Mucosa of stomach (tissue), 1 donor: Measurements from ENCODE around the gene FMO1.

Source experiments
- H3K27me3 ChIP-seq: one replicate; pipeline ENCODE4 v1.7.0; 2013; ENCODE audit warnings: mild to moderate bottlenecking, low read length; ENCODE audit not compliant: control insufficient read depth, insufficient read depth
- H3K36me3 ChIP-seq: one replicate; pipeline ENCODE4 v1.7.0; 2013; ENCODE audit warnings: low read length; ENCODE audit not compliant: control insufficient read depth, insufficient read depth
- H3K4me1 ChIP-seq: one replicate; pipeline ENCODE4 v1.7.0; 2013; ENCODE audit warnings: mild to moderate bottlenecking, low read length; ENCODE audit not compliant: control insufficient read depth, insufficient read depth
- H3K4me3 ChIP-seq: one replicate; pipeline ENCODE4 v1.7.0; 2013; ENCODE audit warnings: low read length
- H3K9ac ChIP-seq: one replicate; pipeline ENCODE4 v1.7.0; 2013; ENCODE audit warnings: mild to moderate bottlenecking, low read length, moderate library complexity
- H3K9me3 ChIP-seq: one replicate; pipeline ENCODE4 v1.7.0; 2013; ENCODE audit warnings: mild to moderate bottlenecking, low read length, moderate library complexity; ENCODE audit not compliant: control insufficient read depth
- donor health status: Pancreatic carcinoma.

Gene FMO1

DNA sequence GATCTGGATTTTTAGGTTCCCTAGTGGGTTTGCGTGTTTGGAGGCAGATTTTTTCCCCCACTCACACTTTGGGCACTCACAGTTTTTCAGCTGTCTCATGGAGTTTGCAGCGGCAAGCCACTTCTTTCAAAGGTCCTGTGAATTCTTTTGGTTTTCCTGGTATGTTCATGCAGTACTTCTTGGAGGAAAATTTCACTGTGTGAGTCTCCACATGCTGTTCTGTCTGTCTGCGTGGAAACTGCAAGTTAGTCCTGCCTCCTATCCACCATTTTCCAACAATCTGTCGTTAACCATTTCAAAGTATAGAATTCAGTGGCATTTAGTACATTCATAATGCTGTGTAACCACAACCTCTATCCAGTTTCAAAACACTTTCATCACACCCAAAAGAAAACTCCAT lies 793 bp upstream of the FMO1 start:
- Histone ChIP-seq H3K4me3 (no peak overlapping the region), H3K9me3 (no peaks in the 10 kb centered on the region), H3K9ac (no peak overlapping the region), H3K27me3 (peaks cover 3% of the 10 kb centered on the region), H3K4me1 (no peaks in the 10 kb centered on the region), H3K36me3 (no peaks in the 10 kb centered on the region)

DNA sequence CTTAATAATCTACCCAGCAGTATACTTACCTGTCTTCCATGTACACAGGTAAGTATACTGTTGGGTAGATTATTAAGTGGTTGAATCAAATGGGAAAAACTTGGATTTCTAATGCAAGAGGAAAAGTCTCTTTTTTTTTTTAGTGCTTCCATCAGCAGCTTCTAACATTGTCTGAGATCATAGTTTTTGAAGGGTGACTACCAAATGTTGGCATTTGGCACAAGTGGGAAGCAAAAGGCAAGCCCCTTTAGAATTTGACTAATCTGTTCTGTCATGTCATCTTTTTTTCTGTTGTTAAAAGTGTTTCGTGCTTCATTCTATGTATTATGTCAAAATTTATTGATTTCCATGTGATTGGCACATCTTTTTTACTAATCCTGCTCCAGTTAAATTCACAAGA lies 547 bp downstream of the FMO1 start:
- peaks cover 3% of the 10 kb centered on the region for H3K27me3 ChIP-seq
- no peak overlapping the region for H3K9ac ChIP-seq
- H3K4me1 ChIP-seq = no peaks in the 10 kb centered on the region
- H3K9me3 ChIP-seq = no peaks in the 10 kb centered on the region
- H3K36me3 ChIP-seq = no peaks in the 10 kb centered on the region
- no peak overlapping the region for H3K4me3 ChIP-seq

DNA sequence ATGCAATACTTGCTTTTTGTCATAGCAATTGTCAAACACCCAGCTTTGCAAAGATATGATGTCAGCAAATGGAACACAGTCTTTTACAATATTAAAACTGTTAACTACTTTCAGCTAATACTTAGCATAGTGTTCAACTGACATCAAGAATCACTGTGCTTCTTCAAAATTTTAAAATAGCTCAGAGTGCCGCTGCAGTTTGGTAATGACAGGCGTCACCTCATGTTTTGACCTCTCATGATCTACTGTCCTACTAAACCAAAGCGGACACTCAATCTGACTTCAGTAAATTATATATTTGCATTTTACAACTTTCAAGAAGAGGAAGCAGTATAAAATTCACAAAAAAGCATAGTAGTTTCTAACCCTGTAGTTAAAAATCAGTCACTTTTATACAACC lies 2.0 kb downstream of the FMO1 start:
- Histone ChIP-seq H3K9me3 (no peaks in the 10 kb centered on the region), H3K27me3 (peaks cover 3% of the 10 kb centered on the region), H3K36me3 (no peaks in the 10 kb centered on the region), H3K9ac (no peak overlapping the region), H3K4me1 (no peaks in the 10 kb centered on the region), H3K4me3 (no peak overlapping the region)

DNA sequence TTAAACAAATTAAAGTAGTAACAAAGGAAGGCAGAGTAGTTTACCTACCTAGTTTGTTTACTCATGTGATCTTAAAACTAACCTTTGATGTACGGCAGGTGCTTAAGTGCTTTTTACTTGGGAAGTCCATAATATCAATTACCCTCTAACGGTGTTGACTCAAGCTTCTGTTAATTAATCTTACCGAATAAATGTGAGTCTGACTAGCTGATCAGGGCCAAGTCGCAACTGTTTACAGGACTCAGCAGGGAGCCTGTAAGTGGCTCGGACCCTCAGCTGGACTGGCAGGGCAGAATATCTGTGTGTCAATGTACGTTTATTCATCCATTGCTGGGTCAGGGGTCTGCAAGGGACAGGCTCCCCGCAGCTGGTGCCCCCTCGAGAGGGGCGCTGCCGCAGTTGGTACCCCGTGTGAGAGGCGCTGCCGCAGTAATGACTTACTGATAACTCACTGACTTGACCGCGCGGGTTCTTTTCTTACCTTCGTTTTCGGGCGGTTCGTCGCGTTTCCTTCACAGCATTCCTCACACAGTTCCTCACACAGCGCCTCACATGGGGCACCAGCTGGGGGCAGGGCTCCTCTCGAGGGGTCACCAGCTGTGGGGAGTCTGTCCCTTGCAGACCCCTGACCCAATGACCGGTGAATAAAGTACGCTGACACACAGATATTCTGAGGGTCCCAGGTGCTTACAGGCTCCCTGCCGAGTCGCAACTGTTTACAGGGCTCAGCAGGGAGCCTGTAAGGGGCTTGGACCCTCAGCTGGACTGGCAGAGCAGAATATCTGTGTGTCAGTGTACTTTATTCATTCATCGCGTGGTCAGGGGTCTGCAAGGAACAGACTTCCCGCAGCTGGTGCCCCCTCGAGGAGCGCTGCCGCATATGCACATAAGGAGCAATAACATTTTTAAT lies 3.0 kb downstream of the FMO1 start:
- peaks cover 3% of the 10 kb centered on the region for H3K27me3 ChIP-seq
- H3K36me3 ChIP-seq = no peaks in the 10 kb centered on the region
- no peaks in the 10 kb centered on the region for H3K4me1 ChIP-seq
- peak overlapping the region; percentile 38 for H3K9ac ChIP-seq
- no peaks in the 10 kb centered on the region for H3K9me3 ChIP-seq
- no peak overlapping the region for H3K4me3 ChIP-seq

DNA sequence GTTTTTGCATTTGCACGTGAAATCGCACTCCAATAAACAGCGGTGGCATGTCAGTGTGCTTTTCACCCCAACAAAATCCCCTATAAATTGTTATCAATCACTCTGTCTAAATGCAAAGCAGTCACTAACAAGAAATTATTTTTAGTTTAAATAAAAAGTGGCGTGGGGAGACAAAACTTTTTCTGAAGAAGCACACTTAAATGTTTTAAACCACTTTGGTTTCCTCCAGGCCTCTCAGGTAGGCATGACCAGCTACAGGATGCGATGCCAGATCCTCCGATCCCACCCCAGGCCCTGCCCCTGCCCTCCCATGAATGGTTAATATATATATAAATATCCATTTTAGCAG lies 3.6 kb downstream of the FMO1 start:
- H3K27me3 ChIP-seq = peaks cover 3% of the 10 kb centered on the region
- no peaks in the 10 kb centered on the region for H3K9me3 ChIP-seq
- H3K4me1 ChIP-seq = no peaks in the 10 kb centered on the region
- no peaks in the 10 kb centered on the region for H3K36me3 ChIP-seq
- H3K9ac ChIP-seq = peak overlapping the region; percentile 38
- no peak overlapping the region for H3K4me3 ChIP-seq

DNA sequence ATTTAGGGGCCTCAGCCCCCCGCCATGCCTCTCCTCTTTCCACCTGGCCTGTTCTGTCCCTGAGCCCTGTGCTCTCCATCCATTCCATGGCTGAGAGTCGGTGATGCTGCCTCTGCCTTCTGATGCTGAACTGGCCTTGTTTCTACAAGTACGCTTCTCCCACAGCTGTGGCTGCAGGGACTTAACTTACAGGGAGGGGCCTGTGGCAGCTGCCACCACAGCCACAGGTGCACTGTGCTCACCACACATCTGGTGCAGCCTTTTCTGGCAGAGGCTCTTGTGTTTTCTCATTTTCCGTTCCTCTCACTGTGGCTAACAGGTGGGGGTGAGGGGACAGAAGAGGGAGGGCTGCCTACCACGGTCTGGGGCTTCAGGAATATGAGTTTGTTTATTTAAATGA lies 4.2 kb downstream of the FMO1 start:
- Histone ChIP-seq H3K27me3 (peaks cover 3% of the 10 kb centered on the region), H3K9ac (no peak overlapping the region), H3K4me3 (no peak overlapping the region), H3K4me1 (peaks cover 4% of the 10 kb centered on the region), H3K36me3 (no peaks in the 10 kb centered on the region), H3K9me3 (no peaks in the 10 kb centered on the region)

DNA sequence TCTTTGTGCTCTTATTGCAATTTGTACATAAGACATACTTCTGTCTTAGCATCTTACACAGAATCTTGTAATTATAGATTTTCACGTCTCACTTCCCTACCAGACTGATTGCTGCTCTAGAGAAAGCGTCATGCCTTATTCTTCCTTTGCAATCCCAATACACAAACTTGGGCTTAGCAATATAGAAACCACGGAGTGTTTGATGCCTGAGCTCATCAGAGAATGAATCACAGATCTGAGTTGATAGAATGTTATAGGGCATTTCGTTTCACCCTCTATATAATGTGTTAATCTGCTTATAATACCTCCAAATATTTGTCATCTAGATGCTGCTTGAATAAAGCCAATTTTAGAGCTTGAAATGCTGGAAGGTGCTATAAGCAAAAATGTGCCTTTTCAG lies 6.6 kb downstream of the FMO1 start:
- Histone ChIP-seq H3K9me3 (no peaks in the 10 kb centered on the region), H3K36me3 (no peaks in the 10 kb centered on the region), H3K27me3 (peaks cover 3% of the 10 kb centered on the region), H3K4me1 (peaks cover 7% of the 10 kb centered on the region), H3K9ac (no peak overlapping the region), H3K4me3 (no peak overlapping the region)

DNA sequence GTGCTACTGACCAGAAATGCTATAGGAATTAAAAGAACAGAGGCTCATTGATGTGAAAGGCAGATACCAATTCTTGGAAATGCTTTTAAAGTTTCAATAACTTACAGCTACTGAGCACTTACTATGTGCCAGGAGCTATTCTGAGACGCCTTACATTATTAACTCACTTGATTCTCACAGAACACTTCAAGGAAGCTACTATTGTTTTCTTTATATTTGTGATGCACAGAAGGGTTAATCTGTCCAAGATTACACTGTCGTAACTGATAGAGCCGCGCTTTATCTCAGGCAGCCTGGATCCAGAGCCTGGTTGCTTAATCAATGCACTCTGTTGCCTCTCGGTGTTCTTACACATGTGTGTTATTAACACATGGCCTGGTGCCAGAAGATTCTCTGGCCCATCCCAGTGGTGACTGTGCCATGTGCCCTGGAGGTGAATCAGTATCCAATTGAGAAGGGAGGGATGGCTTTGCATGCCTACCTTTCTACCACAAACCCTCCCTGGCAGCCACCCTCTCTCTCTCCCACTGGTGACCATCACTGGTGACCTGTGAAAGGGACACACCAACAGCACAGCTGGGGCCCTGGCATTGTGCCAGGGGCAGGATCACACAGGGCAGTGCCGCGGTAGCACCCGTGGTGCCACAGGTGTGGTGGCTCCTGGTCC lies 8.8 kb downstream of the FMO1 start:
- Histone ChIP-seq H3K9me3 (no peaks in the 10 kb centered on the region), H3K27me3 (peaks cover 3% of the 10 kb centered on the region), H3K4me3 (no peak overlapping the region), H3K4me1 (peaks cover 7% of the 10 kb centered on the region), H3K36me3 (no peaks in the 10 kb centered on the region), H3K9ac (no peak overlapping the region)

DNA sequence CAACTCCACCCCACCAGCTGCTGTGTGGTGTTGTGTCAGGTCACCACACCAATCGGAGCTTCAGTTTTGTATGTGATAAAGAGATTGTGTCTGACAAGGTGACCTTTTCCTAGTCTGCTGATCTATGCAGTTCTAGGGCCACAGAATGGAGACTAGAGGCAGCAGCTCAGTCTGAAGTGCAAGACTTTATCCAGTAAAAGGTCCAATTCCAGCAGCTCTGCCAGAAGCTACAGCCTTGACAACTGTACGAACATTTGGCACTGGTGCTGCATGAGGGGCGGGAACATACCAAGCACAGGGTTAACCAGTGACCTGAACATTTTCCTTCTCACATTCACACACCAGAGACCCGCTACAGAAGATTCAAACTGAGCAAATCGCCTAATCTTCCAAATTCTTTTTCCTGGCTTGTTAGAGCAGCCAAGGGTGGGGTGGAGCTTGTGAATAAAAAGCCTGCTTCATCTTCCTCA lies 9.3 kb downstream of the FMO1 start:
- H3K4me3 ChIP-seq = no peak overlapping the region
- no peaks in the 10 kb centered on the region for H3K36me3 ChIP-seq
- H3K27me3 ChIP-seq = no peaks in the 10 kb centered on the region
- no peak overlapping the region for H3K9ac ChIP-seq
- no peaks in the 10 kb centered on the region for H3K9me3 ChIP-seq
- H3K4me1 ChIP-seq = peaks cover 7% of the 10 kb centered on the region

DNA sequence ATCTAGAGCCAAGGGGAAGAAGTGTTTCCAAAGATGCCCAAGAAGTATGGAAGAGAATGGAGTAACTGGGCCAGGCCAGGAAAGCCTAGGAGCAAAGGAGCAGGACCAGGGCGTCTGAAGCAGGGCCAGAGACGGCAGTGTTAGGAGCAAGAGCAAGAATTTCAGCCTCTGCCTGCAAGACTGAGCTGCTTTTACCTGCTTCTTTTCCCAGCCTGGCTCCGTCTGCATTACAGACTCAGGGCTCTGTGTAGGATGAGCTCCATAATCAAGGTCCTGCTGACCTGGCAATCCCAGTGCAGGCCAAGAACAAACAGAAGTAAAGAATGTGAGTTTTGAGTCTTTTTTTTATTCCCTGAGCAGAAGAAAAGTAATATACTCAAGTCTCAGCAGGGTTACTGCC lies 10.1 kb downstream of the FMO1 start:
- Histone ChIP-seq H3K36me3 (no peaks in the 10 kb centered on the region), H3K9me3 (no peaks in the 10 kb centered on the region), H3K27me3 (no peaks in the 10 kb centered on the region), H3K4me1 (peaks cover 7% of the 10 kb centered on the region), H3K9ac (no peak overlapping the region), H3K4me3 (no peak overlapping the region)

DNA sequence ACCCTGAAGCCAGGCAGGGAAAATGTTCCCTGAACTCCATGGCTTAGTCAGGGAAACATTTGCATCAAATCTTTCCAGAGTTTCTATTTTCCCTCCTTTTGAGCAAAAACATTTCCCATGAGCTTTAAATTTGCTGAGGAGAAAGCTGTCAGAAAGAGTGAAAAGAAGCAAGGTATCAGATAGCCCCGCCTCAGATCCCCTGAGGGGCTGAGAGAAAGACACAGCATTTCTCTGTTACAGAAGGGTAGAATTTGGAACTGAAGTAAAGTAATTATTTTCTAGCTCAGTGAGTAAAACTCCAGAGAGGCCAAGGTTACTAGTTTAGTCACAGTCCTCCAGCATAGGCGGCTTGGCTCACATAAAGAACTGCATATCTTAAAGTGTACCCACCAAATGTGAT lies 10.6 kb downstream of the FMO1 start:
- Histone ChIP-seq H3K9ac (no peak overlapping the region), H3K4me3 (no peak overlapping the region), H3K9me3 (no peaks in the 10 kb centered on the region), H3K36me3 (no peaks in the 10 kb centered on the region), H3K27me3 (no peaks in the 10 kb centered on the region), H3K4me1 (peaks cover 7% of the 10 kb centered on the region)

DNA sequence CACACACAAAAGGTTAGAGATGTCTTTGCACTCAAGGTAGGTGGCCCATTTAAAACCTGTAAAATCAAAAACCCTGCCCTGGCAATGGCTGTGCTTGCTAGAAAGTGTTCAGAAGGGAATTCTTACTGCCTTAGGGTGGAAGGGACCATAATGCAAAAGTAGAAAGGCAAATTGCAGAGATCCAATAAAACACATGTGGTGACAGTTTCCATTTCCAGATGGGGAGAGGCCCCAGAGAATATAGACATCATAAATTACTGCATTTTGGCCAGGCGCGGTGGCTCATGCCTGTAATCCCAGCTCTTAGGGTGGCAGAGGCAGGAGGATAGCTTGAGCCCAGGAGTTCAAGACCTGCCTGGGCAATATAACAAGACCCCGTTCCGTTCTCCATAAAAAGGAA lies 13.0 kb downstream of the FMO1 start:
- peaks cover 7% of the 10 kb centered on the region for H3K4me1 ChIP-seq
- no peak overlapping the region for H3K4me3 ChIP-seq
- H3K9ac ChIP-seq = no peak overlapping the region
- H3K27me3 ChIP-seq = no peaks in the 10 kb centered on the region
- no peaks in the 10 kb centered on the region for H3K9me3 ChIP-seq
- no peaks in the 10 kb centered on the region for H3K36me3 ChIP-seq
